Choroid plexus epithelial cell (primary cell): ENCODE results near the gene IER2.
"Not testable (repeated sequence)": the region's sequence is repeated elsewhere in the genome, so short reads cannot be mapped to it uniquely, and the experiment has no call there.

Experiments
- DNase-seq: peaks from one replicate; pipeline ENCODE4 v3.0.0-alpha.2; 2010; ENCODE audit warnings: low read depth
- H3K4me3 ChIP-seq: 2 replicates; pipeline ENCODE4 v1.5.1; 2011; ENCODE audit warnings: low read depth, mild to moderate bottlenecking, control low read depth, low read length, moderate library complexity
- TF ChIP-seq, protein P1 (sequence below): conservative IDR thresholded peaks from 2 replicates; pipeline ENCODE4 v1.5.1; 2011; ENCODE audit warnings: low read depth, mild to moderate bottlenecking, control low read depth, inconsistent platforms, low read length, moderate library complexity

Gene IER2

DNA sequence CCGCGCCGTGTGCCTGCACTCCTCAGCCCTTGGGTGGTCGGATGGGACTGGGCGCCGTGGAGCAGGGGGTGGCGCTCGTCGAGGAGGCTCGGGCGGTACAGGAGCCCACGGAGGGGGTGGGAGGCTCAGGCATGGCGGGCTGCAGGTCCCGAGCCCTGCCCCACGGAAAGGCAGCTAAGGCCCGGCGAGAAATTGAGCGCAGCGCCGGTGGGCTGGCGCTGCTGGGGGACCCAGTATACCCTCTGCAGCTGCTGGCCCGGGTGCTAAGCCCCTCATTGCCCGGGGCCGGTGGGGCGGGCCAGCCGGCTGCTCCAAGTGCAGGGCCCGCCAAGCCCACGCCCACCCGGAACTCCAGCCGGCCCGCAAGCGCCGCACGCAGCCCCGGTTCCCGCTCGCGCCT, 36.5 kb downstream of the IER2 start:
- H3K4me3 ChIP-seq, DNase-seq: not testable (repeated sequence)

DNA sequence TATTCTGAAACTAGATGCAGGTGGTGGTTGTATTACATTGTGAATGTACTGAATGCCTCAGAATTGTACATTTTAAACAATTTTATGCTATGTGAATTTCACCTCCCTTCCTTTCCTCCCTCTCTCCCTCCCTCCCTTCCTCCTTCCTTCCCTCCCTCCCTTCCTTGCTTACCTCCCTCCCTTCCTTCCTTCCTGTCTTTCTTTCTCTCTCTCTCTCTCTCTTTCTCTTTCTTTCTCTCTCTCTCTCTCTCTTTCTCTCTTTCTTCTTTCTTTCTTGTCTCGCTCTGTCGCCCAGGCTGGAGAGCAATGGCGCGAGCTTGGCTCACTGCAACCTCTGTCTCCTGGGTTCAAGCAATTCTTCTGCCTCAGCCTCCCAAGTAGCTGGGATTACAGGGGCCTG, 37.2 kb downstream of the IER2 start:
- no peak overlapping the region for H3K4me3 ChIP-seq
- no peak for DNase-seq
- TF ChIP-seq, protein P1, sequence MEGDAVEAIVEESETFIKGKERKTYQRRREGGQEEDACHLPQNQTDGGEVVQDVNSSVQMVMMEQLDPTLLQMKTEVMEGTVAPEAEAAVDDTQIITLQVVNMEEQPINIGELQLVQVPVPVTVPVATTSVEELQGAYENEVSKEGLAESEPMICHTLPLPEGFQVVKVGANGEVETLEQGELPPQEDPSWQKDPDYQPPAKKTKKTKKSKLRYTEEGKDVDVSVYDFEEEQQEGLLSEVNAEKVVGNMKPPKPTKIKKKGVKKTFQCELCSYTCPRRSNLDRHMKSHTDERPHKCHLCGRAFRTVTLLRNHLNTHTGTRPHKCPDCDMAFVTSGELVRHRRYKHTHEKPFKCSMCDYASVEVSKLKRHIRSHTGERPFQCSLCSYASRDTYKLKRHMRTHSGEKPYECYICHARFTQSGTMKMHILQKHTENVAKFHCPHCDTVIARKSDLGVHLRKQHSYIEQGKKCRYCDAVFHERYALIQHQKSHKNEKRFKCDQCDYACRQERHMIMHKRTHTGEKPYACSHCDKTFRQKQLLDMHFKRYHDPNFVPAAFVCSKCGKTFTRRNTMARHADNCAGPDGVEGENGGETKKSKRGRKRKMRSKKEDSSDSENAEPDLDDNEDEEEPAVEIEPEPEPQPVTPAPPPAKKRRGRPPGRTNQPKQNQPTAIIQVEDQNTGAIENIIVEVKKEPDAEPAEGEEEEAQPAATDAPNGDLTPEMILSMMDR: no peak

DNA sequence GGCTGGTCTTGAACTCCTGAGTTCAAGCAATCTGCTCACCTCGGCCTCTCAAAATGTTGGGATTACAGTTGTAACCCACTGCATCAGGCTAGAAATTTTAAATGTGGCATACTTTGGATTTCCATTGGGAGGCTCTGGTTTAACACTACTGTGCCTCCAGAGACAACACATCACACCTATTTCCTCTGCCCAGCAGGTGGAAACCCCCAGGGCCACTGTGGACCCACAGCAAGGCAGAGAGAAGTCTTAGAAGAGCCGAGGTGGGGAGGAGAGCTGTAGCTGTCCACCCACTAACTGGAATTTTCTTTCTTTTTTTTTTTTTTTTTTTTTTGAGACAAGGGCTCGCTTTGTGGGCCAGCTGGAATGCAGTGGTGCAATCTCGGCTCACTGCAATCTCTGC, 39.4 kb downstream of the IER2 start:
- TF ChIP-seq, protein P1: no peak
- DNase-seq: peak; percentile 21
- H3K4me3 ChIP-seq: no peak overlapping the region

DNA sequence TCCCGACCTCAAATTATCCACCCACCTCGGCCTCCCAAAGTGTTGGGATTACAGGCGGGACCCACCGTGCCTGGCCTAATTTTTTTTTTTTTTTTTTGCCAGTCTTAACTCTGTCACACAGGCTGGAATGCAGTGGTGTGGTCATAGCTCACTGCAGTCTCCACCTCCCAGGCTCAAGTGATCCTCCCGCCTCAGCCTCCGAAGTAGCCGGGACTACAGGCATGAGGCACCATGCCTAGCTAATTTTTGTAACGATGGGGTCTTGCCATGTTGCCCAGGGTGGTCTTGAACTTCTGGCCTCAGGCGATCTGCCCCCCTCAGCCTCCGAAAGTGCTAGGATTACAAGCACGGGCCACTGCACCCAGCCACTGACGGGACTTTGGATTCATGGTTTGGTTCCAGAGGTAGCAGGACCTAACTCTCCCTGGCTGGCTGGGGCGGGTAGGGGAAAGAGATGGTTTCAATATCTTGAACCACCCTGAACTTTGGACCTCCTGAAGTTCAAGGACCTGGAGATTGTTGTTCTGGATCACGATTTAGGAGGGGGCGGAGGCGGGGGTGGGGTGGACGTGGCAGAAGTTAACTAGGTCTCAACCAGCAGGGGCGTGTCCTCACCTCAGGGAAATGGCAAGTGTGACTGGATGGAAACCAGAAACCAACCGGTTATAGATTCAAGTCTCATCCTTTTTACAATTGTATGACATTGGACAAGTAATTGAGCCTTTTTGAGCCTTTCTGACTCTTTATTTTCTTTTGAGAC, 40.8 kb downstream of the IER2 start:
- DNase-seq: no peak
- H3K4me3 ChIP-seq: no peak overlapping the region
- TF ChIP-seq, protein P1: no peak

DNA sequence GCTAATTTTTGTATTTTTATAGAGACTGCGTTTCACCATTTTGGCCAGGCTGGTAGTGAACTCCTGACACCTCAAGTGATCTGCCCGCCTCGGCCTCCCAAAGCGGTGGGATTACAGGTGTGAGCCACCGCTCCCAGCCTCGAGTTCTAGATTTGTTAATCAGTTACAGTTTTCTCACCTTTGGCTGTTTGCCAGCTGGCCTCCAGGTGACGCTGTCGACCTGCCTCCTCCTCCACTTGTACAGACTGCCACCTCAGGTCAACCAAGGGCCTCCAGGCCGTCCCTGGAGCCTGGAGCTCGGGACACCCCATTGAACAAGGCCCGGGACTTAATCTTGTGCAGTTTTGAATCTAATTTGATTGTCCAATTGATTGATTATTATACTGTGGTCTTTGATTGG, 45.5 kb downstream of the IER2 start:
- DNase-seq: no peak
- TF ChIP-seq, protein P1: peak; percentile 1

DNA sequence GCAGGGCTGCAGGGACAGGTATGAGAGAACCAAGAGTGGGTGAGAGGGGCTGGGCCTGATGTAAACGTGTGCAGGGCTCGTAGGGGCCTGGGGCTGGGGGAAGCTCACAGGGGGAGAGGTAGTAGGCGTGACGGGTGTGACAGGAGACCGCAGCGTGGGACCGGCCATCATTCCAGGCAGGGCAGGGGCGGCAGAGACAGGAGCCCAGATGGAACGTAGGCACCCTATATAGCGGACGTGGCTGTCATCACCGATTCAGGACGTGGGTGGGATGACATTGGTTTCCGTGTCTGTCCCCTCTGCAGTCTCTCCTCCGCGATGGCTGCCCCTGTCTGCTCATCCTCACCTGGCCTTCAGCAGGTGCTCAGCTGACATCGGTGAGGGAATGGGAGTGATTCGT, 48.4 kb downstream of the IER2 start:
- H3K4me3 ChIP-seq: no peak overlapping the region
- TF ChIP-seq, protein P1: no peak
- no peak for DNase-seq

More for the DNA sequence above, 45.5 kb downstream of the IER2 start:
- H3K4me3 ChIP-seq: no peak overlapping the region

DNA sequence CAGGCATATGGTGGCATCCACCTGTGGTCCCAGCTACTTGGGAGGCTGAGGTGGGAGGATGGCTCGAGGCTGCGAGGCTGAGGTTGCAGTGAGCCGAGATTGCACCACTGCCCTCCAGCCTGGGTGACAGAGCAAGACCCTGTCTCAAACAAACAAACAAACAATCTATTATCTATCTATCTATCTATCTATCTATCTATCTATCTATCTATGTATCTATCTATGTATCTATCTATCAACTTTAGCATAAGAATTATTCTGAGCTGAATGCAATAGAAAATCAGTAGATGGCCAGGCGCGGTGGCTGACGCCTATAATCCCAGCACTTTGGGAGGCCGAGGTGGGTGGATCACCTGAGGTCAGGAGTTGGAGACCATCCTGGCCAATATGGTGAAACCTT, 51.9 kb downstream of the IER2 start:
- DNase-seq, H3K4me3 ChIP-seq: not testable (repeated sequence)
